Measurements from ENCODE around the gene CLIC4.
"Not testable (repeated sequence)": the region's sequence is repeated elsewhere in the genome, so short reads cannot be mapped to it uniquely, and the experiment has no call there.

Gene CLIC4

DNA sequence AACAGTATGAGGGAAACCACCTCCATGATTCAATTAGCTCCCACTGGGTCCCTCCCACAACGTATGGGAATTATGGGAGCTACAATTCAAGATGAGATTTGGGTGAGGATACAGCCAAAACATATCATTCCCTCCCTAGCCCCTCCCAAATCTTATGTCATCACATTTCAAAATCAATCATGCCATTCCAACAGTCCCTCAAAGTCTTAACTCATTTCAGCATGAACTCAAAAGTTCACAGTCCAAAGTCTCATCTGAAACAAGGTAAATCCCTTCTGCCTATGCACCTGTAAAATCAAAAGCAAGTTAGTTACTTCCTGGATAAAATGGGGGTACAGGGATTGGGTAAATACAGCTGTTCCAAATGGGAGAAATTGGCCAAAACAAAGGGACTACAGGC lies 146.1 kb downstream of the CLIC4 start:
- DNase-seq; intact Hi-C loops (cut with DNase I): not testable (repeated sequence)

- DNase-seq, result peak in 1 of 10 donors; percentile 9
- intact Hi-C loops (cut with DNase I), result no loop called here
Observed at GRCh38 chr1:24892188-24893153, 147.2 kb downstream of the CLIC4 start.

DNA sequence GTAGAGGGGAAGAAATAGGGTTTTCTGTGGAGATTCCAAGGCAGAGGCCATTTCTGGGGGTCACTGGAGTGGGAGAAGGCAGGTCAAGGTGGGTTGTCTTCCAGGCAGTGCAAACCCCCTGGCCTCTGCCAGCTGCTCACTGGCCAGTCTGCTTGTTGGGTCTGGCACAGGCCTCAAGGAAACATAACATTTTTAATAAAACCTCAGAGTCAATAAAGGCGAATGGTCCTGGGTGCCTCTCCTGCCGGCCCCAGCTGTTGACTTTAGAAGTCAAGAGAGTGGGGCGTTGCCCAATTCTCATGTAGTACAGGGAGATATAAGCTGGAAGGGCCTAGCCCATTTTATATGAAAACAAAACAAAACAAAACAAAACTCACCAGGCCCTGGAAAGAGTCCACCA lies 148.2 kb downstream of the CLIC4 start:
- intact Hi-C loops (cut with DNase I), result no loop called here
- DNase-seq, result peak in 3 of 10 donors; percentile 9 to 42 (median 12)

Data from posterior cingulate gyrus (tissue), 11 donors.